Measurements from ENCODE around the gene AP5S1.

- TF ChIP-seq CTCF (conservative IDR thresholded peaks at IDR 0.05) (no peak), ZFX (IDR thresholded peaks at IDR 0.05) (no peak)
Measured at GRCh38 chr20:3865887-3866407, 45.6 kb downstream of the AP5S1 start.
